Stimulated activated CD4-positive, alpha-beta T cell treated with anti-CD3 and anti-CD28 coated beads, Interleukin-2, amount 100 ng/mL, for 24 hours (primary cell): ENCODE data around the gene GTF3C1.
A peak's percentile ranks its signal among the peaks of the same experiment; 100 is the strongest.
"Not testable (repeated sequence)": the region's sequence is repeated elsewhere in the genome, so short reads cannot be mapped to it uniquely, and the experiment has no call there.

ENCODE experiments used
- DNase-seq, 2 donors: peaks; one replicate each; pipeline ENCODE4 v3.0.0-alpha.2; 2020

Gene GTF3C1

GRCh38 chr16:27461483-27462171, 88.1 kb downstream of the GTF3C1 start:
- no peak for DNase-seq

DNA sequence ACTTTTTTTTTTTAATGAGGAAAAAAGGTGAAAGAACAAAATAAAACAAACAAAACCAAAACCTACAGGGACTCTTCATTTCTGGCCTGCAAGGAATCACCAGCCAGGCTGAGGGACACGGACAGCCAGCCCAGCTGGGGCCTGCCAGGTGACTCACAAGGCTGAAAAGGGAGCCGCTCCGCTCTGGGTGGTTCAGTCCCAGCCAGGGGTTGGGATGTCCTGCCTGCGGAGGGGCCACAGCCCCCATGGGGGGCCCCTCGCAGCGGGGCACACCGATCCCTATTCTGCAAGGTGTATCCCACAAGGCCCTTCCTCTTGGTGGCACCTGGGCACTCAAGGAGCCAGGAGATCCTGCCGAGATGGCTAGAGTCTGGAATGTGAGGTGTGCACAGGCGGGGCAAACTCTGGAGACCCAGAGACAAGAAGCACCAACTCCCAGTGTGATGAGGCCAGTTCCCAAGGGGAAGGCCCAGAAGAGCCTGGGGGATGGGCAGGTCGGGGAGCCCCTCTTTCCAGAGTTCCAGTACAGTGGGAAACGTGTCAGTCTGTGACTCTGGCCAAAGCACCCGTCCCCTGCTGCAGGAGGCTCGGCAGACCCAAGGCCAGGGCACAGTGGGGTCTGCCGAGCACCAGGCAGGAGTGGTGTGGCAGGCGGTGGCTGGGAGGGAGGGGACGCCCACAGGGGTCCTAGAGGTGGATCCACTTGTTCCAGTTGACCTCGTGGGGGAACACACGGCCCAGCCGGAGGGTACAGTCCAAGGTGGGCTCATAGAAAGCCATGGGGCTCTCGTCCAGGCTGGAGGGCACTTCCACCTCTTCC, 88.8 kb downstream of the GTF3C1 start:
- no peak for DNase-seq

GRCh38 chr16:27460213-27460612, 89.5 kb downstream of the GTF3C1 start:
- DNase-seq = no peak

DNA sequence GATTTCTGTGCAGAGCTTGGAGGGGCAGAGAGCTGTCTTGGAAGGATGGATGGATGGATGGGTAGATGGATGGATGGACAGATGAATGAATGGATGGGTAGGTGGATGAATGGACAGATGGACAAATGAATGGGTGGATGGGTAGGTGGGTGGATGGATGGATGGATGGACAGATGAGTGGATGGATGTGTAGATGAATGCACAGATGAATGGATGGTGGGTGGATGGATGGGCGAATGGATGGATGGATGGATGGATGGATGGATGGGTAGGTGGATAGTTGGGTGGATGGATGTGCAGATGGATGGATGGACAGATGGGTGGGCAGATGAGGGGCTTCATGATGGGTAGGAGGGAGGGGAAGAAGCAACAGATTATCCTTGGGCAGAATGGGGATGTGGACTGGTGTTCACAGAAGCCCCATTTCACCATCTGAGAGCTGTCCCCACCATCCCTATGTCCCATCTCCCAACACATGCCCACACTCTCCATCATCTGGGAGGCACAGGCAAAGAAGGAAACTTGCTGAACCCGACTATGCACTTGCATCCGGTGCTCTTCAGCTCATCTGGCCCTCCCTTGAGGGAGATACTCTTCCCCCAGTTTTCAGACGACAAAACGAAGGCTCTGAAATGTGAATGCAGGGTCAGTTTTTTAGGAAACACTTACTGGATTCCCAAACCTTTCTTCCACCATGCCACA, 90.6 kb downstream of the GTF3C1 start:
- DNase-seq = no peak

GRCh38 chr16:27458258-27458657, 91.5 kb downstream of the GTF3C1 start:
- DNase-seq = no peak

DNA sequence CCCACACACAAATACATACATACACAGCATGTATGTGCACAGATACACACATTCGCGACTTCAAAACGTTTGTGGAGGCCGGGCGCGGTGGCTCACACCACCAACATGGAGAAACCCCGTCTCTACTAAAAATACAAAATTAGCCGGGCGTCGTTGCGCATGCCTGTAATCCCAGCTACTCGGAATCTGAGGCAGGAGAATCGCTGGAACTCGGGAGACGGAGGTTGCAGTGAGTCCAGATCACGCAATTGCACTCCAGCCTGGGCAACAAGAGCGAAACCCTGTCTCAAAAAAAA, 92.2 kb downstream of the GTF3C1 start:
- not testable (repeated sequence) for DNase-seq

- no peak for DNase-seq
Observed at GRCh38 chr16:27455700-27456099, 94.0 kb downstream of the GTF3C1 start.

DNA sequence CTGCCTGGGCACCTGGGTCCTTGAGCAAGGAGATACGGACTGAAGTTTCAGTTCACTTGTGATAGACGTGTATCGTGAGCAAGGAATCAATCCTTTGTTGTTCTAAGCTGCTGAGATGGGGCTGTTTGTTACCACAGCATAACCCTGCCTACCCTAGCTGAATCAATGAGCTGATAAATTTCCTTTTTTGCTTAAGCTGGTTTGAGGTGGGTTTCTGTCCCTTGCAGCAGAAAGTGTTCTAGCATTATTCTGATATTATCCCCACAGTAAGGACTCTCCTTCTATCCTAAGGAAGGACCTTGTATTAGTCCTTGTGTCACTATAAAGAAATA, 96.3 kb downstream of the GTF3C1 start:
- DNase-seq = no peak

DNA sequence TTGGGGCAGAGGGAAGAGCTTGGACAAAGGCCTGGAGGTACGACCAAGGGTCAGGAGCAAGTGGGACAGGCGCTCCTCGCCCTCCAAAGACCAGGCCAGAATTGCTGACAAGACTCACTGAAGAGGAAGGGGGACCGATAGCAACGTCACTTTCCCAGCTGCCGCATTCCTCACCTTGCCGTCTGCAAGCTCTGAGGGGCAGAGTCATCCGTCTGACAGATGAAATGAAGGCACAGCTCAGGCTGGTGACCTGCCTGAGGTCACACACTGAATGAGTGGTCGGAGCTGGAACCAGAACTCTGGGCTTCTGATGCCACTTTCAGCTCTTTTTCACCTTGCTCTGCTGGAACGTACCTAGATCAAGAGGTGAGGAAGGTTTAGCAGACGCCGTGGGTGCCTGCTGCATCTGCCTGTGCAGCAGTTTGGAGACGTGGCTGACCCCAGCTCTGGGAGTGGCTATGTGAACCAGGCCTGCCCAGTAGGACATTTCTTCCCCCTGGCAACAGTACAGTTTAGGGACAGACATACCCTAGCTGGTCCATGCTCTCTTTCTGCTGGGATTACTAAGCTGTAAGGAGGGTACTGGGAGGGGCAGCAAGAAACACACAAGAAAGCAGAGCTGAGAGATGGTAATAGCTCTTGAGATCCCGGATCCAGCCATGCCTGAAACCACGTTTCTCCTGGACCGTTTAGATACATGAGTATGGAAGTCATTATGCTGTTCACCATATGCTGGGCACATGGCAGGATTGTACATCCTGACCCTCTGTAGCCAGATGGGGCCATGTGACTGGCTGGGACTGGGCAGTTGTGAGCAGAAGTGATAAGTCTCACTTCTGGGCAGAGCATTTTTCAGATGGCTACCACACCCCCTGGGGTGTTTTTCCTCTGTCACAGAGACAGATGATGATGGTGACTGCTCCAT, 96.9 kb downstream of the GTF3C1 start:
- DNase-seq = no peak

- DNase-seq = no peak
Observed at GRCh38 chr16:27450196-27450549, 99.5 kb downstream of the GTF3C1 start.

- DNase-seq = peak; percentile 71 to 74
Observed at GRCh38 chr16:27449434-27450195, 100.1 kb downstream of the GTF3C1 start.

DNA sequence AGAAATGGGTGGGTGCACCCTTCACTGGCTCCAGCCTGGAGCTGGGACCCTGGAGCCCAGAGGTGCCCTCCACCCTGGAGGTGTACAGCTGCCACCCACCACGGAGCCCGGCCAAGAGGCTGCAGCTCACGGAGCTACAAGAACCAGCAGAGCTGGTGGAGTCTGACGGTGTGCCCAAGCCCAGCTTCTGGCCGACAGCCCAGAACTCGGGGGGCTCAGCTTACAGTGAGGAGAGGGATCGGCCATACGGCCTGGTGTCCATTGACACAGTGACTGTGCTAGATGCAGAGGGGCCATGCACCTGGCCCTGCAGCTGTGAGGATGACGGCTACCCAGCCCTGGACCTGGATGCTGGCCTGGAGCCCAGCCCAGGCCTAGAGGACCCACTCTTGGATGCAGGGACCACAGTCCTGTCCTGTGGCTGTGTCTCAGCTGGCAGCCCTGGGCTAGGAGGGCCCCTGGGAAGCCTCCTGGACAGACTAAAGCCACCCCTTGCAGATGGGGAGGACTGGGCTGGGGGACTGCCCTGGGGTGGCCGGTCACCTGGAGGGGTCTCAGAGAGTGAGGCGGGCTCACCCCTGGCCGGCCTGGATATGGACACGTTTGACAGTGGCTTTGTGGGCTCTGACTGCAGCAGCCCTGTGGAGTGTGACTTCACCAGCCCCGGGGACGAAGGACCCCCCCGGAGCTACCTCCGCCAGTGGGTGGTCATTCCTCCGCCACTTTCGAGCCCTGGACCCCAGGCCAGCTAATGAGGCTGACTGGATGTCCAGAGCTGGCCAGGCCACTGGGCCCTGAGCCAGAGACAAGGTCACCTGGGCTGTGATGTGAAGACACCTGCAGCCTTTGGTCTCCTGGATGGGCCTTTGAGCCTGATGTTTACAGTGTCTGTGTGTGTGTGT, 100.9 kb downstream of the GTF3C1 start:
- DNase-seq = no peak

GRCh38 chr16:27447301-27447700, 102.4 kb downstream of the GTF3C1 start:
- DNase-seq = no peak

- peak; percentile 40 to 52 for DNase-seq
Observed at GRCh38 chr16:27446721-27447120, 103.0 kb downstream of the GTF3C1 start.

DNA sequence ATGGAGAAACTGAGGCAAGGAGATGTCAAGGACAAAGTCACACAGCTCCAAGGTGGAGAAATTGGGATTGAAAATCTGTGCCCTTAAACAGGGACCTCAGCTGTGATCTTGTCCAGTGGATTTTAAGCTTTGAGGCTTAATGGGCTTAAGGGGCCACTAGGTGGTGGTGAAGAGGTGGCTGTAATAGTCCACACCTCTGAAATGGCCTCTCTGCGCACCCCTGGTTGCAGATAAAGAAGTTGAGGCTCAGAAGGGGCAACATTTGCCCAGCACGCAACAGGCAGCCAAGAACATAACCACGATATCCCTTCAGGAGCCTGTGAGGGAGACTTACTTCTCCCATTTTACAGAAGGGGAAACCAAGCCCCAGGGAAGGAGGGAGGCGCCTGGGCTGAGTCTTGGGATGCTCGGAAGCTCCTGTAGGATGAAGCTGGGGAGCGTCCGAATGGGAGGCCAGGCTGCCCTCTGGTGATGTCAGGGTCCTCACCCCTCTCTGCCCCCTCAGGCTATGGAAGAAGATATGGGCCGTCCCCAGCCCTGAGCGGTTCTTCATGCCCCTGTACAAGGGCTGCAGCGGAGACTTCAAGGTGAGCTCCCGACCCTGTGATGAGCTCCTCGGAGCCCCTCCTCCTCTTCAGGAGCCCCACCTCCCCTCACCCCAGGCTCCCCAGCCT, 104.1 kb downstream of the GTF3C1 start:
- DNase-seq = no peak

GRCh38 chr16:27444470-27444869, 105.2 kb downstream of the GTF3C1 start:
- DNase-seq = no peak

DNA sequence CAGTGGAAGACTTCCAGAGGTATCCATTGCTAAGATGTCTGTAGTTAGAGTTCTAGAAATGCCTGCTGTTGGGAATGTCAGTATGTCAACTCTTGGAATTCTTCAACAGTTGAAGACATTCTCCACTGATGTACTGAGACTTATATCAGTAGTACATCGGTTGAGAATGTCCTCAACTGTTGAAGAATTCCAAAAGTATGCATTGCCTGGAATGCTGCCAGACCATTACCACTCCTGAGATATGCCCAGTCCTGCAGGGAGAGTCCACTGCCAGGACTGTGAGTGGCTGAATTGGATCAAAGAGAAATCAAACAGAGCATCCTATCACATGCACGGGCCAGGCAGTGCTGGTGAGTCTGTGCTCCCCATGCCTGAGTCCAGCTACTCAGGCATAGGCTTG, 105.7 kb downstream of the GTF3C1 start:
- no peak for DNase-seq

- no peak for DNase-seq
Observed at GRCh38 chr16:27441998-27442397, 107.7 kb downstream of the GTF3C1 start.

- DNase-seq = no peak
Observed at GRCh38 chr16:27441276-27441675, 108.4 kb downstream of the GTF3C1 start.

DNA sequence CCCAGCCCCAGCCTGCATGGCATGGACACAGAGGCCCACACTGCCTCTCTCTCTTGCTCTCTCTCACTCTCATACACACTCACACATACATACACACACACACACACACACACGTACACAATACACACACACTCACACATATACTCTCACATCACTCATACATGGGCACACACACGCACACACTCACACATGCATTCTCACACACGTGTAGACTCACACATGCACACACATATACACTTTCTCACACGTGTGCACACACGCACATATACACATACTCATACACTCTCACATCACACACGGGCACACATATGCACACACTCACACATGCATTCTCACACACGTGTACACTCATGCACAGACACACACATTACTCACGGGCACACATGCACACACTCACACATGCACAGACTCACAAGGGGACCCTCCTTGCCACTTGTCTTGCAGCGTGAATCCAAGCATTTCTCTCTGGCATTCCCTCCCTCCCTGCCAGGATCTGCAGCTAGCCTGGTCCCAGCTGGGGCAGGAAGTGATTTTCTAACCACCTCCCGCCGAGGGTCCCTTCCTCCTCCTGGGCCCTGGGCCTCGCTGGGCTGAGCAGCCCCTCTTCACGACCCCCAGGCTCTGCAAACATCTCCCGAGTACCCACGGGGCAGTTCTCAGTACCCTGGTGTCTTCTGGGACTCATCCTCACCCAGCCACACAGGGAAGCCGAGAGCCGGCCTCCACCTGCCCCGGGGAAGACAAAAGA, 110.3 kb downstream of the GTF3C1 start:
- DNase-seq = no peak
